GM19438 (cell line): Measurements from ENCODE around the gene CCDC91.
"Not testable (repeated sequence)": the region's sequence is repeated elsewhere in the genome, so short reads cannot be mapped to it uniquely, and the experiment has no call there.

ENCODE experiments used
- ATAC-seq: cut with Tn5 transposase; IDR thresholded peaks from one replicate; pipeline ENCODE4 v1.9.1; 2021; ENCODE audit warnings: low read depth; ENCODE audit not compliant: unreplicated experiment

CCDC91 gene

GRCh38 chr12:28180786-28181185 is 9.5 kb upstream of the CCDC91 start:
- ATAC-seq: no peak

GRCh38 chr12:28184375-28184774 is 5.9 kb upstream of the CCDC91 start:
- ATAC-seq: no peak

DNA sequence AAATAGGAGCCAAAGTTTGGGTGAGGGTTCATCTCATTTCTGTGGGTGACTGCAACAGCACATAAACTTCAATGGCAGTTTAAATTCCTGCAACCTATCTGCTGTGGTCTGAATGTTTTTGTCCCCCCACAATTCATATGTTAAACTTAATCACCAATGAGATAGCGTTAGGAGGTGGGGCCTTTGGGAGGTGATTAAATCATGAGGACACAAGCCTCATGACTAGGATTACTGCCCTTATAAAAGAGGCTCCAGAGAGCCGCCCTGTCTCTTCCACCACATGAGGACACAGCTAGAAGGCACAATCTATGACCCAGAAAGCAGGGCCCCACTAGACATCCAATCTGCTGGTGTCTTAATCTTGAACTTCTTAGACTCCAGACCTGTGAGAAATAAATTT is 3.8 kb upstream of the CCDC91 start:
- no peak for ATAC-seq

GRCh38 chr12:28189784-28190320 is 404 bp upstream of the CCDC91 start:
- no peak for ATAC-seq

- ATAC-seq: peak; percentile 12
Observed at GRCh38 chr12:28191051-28192048, 1.1 kb downstream of the CCDC91 start.

DNA sequence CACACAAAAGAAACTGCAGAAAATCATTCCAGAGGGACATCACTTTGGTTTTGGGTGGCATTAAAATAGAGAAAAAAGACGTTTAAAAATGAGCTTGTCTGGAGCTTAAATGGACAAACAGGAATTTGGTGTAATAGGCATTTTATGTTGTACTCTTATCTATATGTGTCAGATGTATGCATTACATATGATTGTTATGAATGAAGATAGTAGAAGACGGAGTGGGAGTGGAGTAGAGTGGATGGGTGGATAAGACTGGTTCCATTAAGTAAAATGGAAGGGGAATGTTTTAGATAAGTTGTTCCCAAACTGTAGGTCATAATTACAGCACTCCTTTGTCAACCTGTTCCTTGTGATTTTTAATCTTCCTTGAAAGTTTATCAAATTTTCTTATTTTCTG is 1.9 kb downstream of the CCDC91 start:
- no peak for ATAC-seq

GRCh38 chr12:28194621-28195020 is 4.4 kb downstream of the CCDC91 start:
- ATAC-seq: not testable (repeated sequence)

DNA sequence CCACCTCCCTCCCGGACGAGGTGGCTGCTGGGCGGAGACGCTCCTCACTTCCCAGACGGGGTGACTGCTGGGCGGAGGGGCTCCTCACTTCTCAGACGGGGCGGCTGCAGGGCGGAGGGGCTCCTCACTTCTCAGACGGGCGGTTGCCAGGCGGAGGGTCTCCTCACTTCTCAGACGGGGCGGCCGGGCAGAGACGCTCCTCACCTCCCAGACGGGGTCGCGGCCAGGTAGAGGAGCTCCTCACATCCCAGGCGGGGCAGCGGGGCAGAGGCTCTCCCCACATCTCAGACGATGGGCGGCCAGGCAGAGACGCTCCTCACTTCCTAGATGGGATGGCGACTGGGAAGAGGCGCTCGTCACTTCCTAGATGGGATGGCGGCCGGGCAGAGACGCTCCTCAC is 10.9 kb downstream of the CCDC91 start:
- ATAC-seq: not testable (repeated sequence)

- no peak for ATAC-seq
Observed at GRCh38 chr12:28202374-28203130, 12.3 kb downstream of the CCDC91 start.

GRCh38 chr12:28209782-28210181 is 19.5 kb downstream of the CCDC91 start:
- ATAC-seq: no peak

DNA sequence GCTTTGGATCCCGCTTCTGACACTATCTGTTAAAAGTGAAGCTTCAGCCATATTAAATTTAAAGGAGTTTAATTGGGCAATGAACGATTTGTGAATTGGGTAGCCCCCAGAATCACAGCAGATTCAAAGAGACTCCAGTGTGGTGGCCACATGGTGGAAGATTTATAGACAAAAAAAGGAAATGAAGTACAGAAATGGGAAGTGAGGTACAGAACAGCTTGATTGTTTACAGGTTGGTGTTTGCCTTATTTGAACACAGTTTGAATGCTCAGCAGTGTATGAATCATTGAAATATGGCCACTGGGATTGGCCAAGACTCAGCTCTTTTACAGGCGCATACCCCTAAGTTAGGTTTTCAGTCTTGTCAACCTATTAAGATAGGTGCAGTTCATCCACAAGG is 21.9 kb downstream of the CCDC91 start:
- ATAC-seq: no peak

DNA sequence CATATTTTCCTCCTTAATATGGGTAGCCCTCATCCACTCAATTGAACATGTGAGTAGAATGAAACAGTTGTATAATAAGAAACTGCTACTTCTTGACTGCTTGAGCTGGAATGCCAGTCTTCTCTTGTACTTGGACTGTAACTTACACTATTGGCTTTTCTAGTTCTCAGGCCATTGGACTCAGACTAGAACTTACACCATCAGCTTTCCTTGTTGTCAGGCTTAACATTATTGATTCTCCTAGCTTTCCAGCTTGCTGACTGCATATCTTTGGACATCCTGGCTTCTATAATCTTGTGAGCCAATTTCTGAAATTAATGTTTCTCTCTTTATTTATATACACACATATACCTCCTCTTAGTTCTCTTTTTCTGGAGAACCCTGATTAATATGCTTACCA is 24.8 kb downstream of the CCDC91 start:
- no peak for ATAC-seq

- ATAC-seq: no peak
Observed at GRCh38 chr12:28216016-28216415, 25.8 kb downstream of the CCDC91 start.

DNA sequence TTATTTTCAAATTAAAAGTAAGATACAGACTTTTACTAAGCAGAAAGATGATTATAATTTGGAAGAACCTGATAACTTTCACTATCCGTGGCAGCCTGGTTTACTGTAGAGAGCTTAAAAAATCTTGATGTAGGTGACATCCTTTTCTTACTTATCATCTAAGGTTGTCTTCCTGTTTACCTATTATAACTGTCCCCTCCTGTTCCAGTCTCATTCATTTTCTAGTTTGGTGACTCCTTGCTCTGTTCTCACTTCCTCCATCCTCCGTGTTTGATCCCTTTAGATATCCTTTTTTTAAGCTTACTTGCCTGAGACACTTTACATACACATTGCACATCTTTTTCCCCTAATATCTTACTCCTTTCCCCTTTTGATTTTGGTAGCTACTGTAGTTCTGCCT is 27.5 kb downstream of the CCDC91 start:
- no peak for ATAC-seq

DNA sequence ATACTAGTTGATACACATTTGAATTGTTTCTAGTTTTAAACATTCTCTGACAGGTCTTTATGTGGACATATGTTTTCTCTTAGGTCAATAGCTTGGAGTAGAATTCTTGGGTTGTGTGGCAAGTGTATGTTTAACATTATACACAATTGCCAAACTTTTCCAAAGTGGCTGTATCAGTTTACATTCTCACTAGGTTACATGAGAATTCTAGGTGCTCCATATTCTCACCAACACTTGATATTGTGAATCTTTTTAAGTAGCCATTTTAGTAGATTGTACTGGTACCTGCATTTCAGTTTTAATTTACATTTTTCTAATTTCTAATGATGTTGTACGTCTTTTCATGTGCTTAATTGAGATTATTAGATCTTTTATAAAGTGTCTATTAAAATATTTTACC is 28.6 kb downstream of the CCDC91 start:
- no peak for ATAC-seq

DNA sequence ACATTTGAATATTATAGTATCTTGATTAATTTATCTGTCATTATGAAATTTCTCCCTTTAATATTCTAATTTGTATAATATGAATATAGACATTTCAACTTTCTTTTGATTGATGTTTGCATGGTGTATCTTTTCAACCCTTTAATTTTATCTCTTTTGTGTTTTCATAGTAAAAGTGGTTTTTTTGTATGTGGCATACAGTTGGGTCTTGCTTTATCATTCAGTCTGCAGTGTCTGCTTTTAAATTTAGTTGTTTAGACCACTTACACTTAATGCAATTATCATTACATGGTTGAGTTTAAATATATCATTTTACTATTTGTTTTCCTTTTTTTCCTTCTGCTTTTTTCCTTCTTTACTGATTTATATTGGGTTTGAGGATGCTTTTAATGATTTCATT is 29.6 kb downstream of the CCDC91 start:
- no peak for ATAC-seq

DNA sequence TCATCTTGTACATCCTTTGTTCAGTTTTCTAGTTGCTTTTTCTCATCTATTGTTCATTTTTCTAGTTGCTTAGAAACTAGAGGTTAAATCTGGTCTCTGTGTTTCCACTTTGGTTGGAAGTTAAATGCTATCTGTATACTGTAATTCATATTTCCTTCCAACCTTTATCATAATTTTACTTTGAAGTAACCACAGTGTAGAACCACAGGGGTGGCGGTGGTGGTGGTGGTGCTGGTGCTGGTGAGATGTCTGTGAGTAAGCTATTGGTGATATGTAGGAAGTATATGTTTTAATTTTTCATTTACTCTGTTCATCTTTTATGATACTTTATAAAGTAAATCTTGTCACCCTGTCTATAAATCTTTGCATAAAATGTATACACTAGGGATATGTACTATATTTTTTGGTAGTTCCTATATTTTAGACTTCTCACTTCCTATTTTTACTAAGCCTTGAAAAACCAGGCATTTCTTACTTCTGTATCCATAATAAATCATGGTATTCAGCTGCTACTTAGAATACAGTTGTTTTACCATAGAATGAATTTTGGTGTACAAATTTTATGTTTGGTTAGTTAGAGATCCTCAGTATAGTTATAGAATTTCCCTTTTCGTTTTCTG is 31.9 kb downstream of the CCDC91 start:
- ATAC-seq: no peak

GRCh38 chr12:28223025-28223554 is 32.8 kb downstream of the CCDC91 start:
- ATAC-seq: peak; percentile 84

GRCh38 chr12:28223858-28224257 is 33.6 kb downstream of the CCDC91 start:
- ATAC-seq: peak; percentile 23

- no peak for ATAC-seq
Observed at GRCh38 chr12:28226705-28227104, 36.4 kb downstream of the CCDC91 start.

DNA sequence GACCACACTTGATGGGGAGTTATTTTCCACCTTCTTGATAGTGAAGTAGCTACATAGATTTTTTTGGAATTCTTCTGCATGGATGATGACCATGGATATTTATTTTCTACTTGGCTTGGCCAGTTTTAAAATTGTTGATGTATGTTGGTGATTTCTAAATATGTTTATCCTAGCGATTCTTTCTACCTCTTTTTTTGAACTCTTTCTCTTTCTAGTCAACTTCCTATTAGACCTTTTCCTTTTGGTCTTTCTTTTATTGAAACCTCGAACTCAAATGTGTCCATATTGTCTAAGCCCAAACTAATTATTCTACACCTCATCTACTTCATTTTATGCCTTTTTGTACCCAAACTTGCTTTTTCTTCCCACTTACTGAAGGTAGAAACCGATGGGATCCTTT is 37.0 kb downstream of the CCDC91 start:
- ATAC-seq: no peak
